ENCODE data around the gene MARCHF5. TPM values are rescaled to one million over a fixed set of nuclear protein-coding genes. Genes with fewer than 3 reads are reported as not detected.

MARCHF5 gene
- total RNA-seq, 2 donors from 2014 or later, result 11.2 to 19.4 TPM

Small RNAs within 50 kb of the gene (small RNA-seq; reads per million reads assigned to genes)
- gene RF00019 (not detected), gene RNY3P12 (not detected)

Other genes with a start within 250 kb of the MARCHF5 start
- gene CPEB3, start 89 bp upstream of the MARCHF5 start, total RNA-seq, result 10 to 100 TPM in 1 of 2 donors, 1 to 10 TPM in 1; 9.3 to 10.2 TPM

Data from body of pancreas (tissue), 2 donors.